ENCODE results near the gene KRTAP15-1.

Gene KRTAP15-1

GRCh38 chr21:30439975-30440374, at the start of gene KRTAP15-1:
Gene KRTAP15-1, plus strand, starts transcription at chr21:30440275. Its CDS starts 53 bp downstream, at chr21:30440328.
- no peak for DNase-seq (ENCODE audit: low read depth, low spot score)
- Histone ChIP-seq H3K4me3 (ENCODE audit: insufficient read length, low read depth) (no peak within 1 kb of the TSS), H3K4me1 (ENCODE audit: insufficient read depth, insufficient read length) (no peaks in the 10 kb centered on the region), H3K9ac (ENCODE audit: insufficient read length, low read depth) (no peak within 1 kb of the TSS), H3K36me3 (ENCODE audit: insufficient read depth, insufficient read length, low read length) (no peaks in the 10 kb centered on the region), H3K9me3 (ENCODE audit: insufficient read depth, low read length) (no peaks in the 10 kb centered on the region), H3K27me3 (ENCODE audit: insufficient read depth, insufficient read length) (no peaks in the 10 kb centered on the region)
- no peak for TF ChIP-seq SUZ12 (IDR thresholded peaks at IDR 0.05; ENCODE audit: extremely low read depth, insufficient read depth, insufficient read length)
- no peak for TF ChIP-seq YY1 (IDR thresholded peaks at IDR 0.05; ENCODE audit: insufficient read depth, insufficient read length)
- no peak for TF ChIP-seq ZNF274 (IDR thresholded peaks at IDR 0.05; ENCODE audit: low read depth, low read length)

- no peak overlapping the region for H3K9ac ChIP-seq (ENCODE audit: insufficient read length, low read depth)
- no peak for DNase-seq (ENCODE audit: low read depth, low spot score)
- H3K4me3 ChIP-seq (ENCODE audit: insufficient read length, low read depth): no peak overlapping the region
- no peak for TF ChIP-seq YY1 (IDR thresholded peaks at IDR 0.05; ENCODE audit: insufficient read depth, insufficient read length)
- TF ChIP-seq ZNF274 (IDR thresholded peaks at IDR 0.05; ENCODE audit: low read depth, low read length): no peak
- H3K36me3 ChIP-seq (ENCODE audit: insufficient read depth, insufficient read length, low read length): no peaks in the 10 kb centered on the region
- H3K27me3 ChIP-seq (ENCODE audit: insufficient read depth, insufficient read length): no peaks in the 10 kb centered on the region
- no peaks in the 10 kb centered on the region for H3K4me1 ChIP-seq (ENCODE audit: insufficient read depth, insufficient read length)
- peaks cover 6% of the 10 kb centered on the region; the same call in 1 of the 2 replicates for H3K9me3 ChIP-seq (ENCODE audit: insufficient read depth, low read length)
Observed at GRCh38 chr21:30391492-30392025, 48.5 kb upstream of the KRTAP15-1 start.

GRCh38 chr21:30395731-30396130, 44.3 kb upstream of the KRTAP15-1 start, which contains the start of gene KRTAP13-1:
Gene KRTAP13-1, plus strand, starts transcription at chr21:30396031. Its CDS starts 56 bp downstream, at chr21:30396087.
- Histone ChIP-seq H3K9ac (ENCODE audit: insufficient read length, low read depth) (no peak within 1 kb of the TSS), H3K4me3 (ENCODE audit: insufficient read length, low read depth) (no peak within 1 kb of the TSS), H3K9me3 (ENCODE audit: insufficient read depth, low read length) (peaks cover 3% of the 10 kb centered on the region; the same call in 1 of the 2 replicates), H3K36me3 (ENCODE audit: insufficient read depth, insufficient read length, low read length) (no peaks in the 10 kb centered on the region), H3K4me1 (ENCODE audit: insufficient read depth, insufficient read length) (no peaks in the 10 kb centered on the region), H3K27me3 (ENCODE audit: insufficient read depth, insufficient read length) (no peaks in the 10 kb centered on the region)
- TF ChIP-seq SUZ12 (IDR thresholded peaks at IDR 0.05; ENCODE audit: extremely low read depth, insufficient read depth, insufficient read length) (no peak), ZNF274 (IDR thresholded peaks at IDR 0.05; ENCODE audit: low read depth, low read length) (no peak), YY1 (IDR thresholded peaks at IDR 0.05; ENCODE audit: insufficient read depth, insufficient read length) (no peak)
- no peak for DNase-seq (ENCODE audit: low read depth, low spot score)

- DNase-seq (ENCODE audit: low read depth, low spot score): peak; percentile 94
- H3K4me3 ChIP-seq (ENCODE audit: insufficient read length, low read depth): no peak overlapping the region
Observed at GRCh38 chr21:30408782-30409494, 31.1 kb upstream of the KRTAP15-1 start.

GRCh38 chr21:30415993-30416392, 24.1 kb upstream of the KRTAP15-1 start:
- no peaks in the 10 kb centered on the region for H3K36me3 ChIP-seq (ENCODE audit: insufficient read depth, insufficient read length, low read length)
- no peak overlapping the region for H3K9ac ChIP-seq (ENCODE audit: insufficient read length, low read depth)
- no peak overlapping the region for H3K4me3 ChIP-seq (ENCODE audit: insufficient read length, low read depth)
- peaks cover 18% of the 10 kb centered on the region for H3K9me3 ChIP-seq (ENCODE audit: insufficient read depth, low read length)
- no peak for DNase-seq (ENCODE audit: low read depth, low spot score)
- H3K27me3 ChIP-seq (ENCODE audit: insufficient read depth, insufficient read length): no peaks in the 10 kb centered on the region
- H3K4me1 ChIP-seq (ENCODE audit: insufficient read depth, insufficient read length): no peaks in the 10 kb centered on the region
- TF ChIP-seq ZNF274 (IDR thresholded peaks at IDR 0.05; ENCODE audit: low read depth, low read length) (no peak), SUZ12 (IDR thresholded peaks at IDR 0.05; ENCODE audit: extremely low read depth, insufficient read depth, insufficient read length) (no peak), YY1 (IDR thresholded peaks at IDR 0.05; ENCODE audit: insufficient read depth, insufficient read length) (no peak)

More at GRCh38 chr21:30408782-30409494, 31.1 kb upstream of the KRTAP15-1 start:
- Histone ChIP-seq H3K9me3 (ENCODE audit: insufficient read depth, low read length) (peaks cover 3% of the 10 kb centered on the region; the same call in 1 of the 2 replicates), H3K9ac (ENCODE audit: insufficient read length, low read depth) (no peak overlapping the region), H3K36me3 (ENCODE audit: insufficient read depth, insufficient read length, low read length) (no peaks in the 10 kb centered on the region), H3K27me3 (ENCODE audit: insufficient read depth, insufficient read length) (no peaks in the 10 kb centered on the region), H3K4me1 (ENCODE audit: insufficient read depth, insufficient read length) (no peaks in the 10 kb centered on the region)
- TF ChIP-seq YY1 (IDR thresholded peaks at IDR 0.05; ENCODE audit: insufficient read depth, insufficient read length): no peak
- no peak for TF ChIP-seq SUZ12 (IDR thresholded peaks at IDR 0.05; ENCODE audit: extremely low read depth, insufficient read depth, insufficient read length)
- TF ChIP-seq ZNF274 (IDR thresholded peaks at IDR 0.05; ENCODE audit: low read depth, low read length): no peak

GRCh38 chr21:30425826-30426225, 14.2 kb upstream of the KRTAP15-1 start, which contains the start of gene KRTAP13-3:
Gene KRTAP13-3, minus strand, starts transcription at chr21:30425926. Its CDS starts 14 bp downstream, at chr21:30425912.
- H3K9me3 ChIP-seq (ENCODE audit: insufficient read depth, low read length): no peaks in the 10 kb centered on the region; the same call in 1 of the 2 replicates
- H3K4me3 ChIP-seq (ENCODE audit: insufficient read length, low read depth): no peak within 1 kb of the TSS
- no peak for TF ChIP-seq YY1 (IDR thresholded peaks at IDR 0.05; ENCODE audit: insufficient read depth, insufficient read length)
- no peak for TF ChIP-seq SUZ12 (IDR thresholded peaks at IDR 0.05; ENCODE audit: extremely low read depth, insufficient read depth, insufficient read length)
- TF ChIP-seq ZNF274 (IDR thresholded peaks at IDR 0.05; ENCODE audit: low read depth, low read length): no peak
- no peaks in the 10 kb centered on the region for H3K27me3 ChIP-seq (ENCODE audit: insufficient read depth, insufficient read length)
- H3K36me3 ChIP-seq (ENCODE audit: insufficient read depth, insufficient read length, low read length): no peaks in the 10 kb centered on the region
- DNase-seq (ENCODE audit: low read depth, low spot score): no peak
- H3K9ac ChIP-seq (ENCODE audit: insufficient read length, low read depth): no peak within 1 kb of the TSS
- no peaks in the 10 kb centered on the region for H3K4me1 ChIP-seq (ENCODE audit: insufficient read depth, insufficient read length)

GRCh38 chr21:30426731-30427130, 13.3 kb upstream of the KRTAP15-1 start:
- Histone ChIP-seq H3K9me3 (ENCODE audit: insufficient read depth, low read length) (no peaks in the 10 kb centered on the region; the same call in 1 of the 2 replicates), H3K9ac (ENCODE audit: insufficient read length, low read depth) (no peak overlapping the region), H3K27me3 (ENCODE audit: insufficient read depth, insufficient read length) (no peaks in the 10 kb centered on the region), H3K4me3 (ENCODE audit: insufficient read length, low read depth) (no peak overlapping the region), H3K4me1 (ENCODE audit: insufficient read depth, insufficient read length) (no peaks in the 10 kb centered on the region), H3K36me3 (ENCODE audit: insufficient read depth, insufficient read length, low read length) (no peaks in the 10 kb centered on the region)
- peak; percentile 88 for DNase-seq (ENCODE audit: low read depth, low spot score)
- TF ChIP-seq SUZ12 (IDR thresholded peaks at IDR 0.05; ENCODE audit: extremely low read depth, insufficient read depth, insufficient read length) (no peak), ZNF274 (IDR thresholded peaks at IDR 0.05; ENCODE audit: low read depth, low read length) (no peak), YY1 (IDR thresholded peaks at IDR 0.05; ENCODE audit: insufficient read depth, insufficient read length) (no peak)
